ENCODE measurements around the gene OR2B3.
"Not testable (repeated sequence)": the region's sequence is repeated elsewhere in the genome, so short reads cannot be mapped to it uniquely, and the experiment has no call there.

The OR2B3 gene, protein sequence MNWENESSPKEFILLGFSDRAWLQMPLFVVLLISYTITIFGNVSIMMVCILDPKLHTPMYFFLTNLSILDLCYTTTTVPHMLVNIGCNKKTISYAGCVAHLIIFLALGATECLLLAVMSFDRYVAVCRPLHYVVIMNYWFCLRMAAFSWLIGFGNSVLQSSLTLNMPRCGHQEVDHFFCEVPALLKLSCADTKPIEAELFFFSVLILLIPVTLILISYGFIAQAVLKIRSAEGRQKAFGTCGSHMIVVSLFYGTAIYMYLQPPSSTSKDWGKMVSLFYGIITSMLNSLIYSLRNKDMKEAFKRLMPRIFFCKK

GRCh38 chr6:29087213-29087612 is at the start of gene OR2B3:
OR2B3 (minus strand) TSS chr6:29087313; CDS start chr6:29087248, 65 bp downstream.
- no peak for DNase-seq

DNA sequence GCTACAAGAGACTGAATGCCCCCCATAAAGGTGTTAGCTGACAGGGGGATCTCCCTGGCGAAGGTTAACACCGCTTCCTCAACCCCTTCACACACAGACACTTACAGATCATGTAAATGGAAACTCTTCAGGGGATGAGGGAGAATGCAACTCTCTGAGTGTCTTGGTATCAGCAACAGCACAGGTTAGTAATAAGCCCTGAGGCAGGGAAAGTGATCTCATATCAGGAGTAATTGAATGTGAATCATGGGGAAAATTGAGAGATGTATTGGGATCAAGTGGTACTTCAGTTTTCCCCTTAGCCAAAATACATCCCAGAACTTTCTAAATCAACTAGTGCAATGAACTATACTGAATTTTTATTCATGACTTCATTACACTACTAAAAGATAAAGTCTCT is 44.6 kb upstream of the OR2B3 start:
- DNase-seq, result no peak

- no peak for DNase-seq
Measured at GRCh38 chr6:29130644-29131043, 43.5 kb upstream of the OR2B3 start.

DNA sequence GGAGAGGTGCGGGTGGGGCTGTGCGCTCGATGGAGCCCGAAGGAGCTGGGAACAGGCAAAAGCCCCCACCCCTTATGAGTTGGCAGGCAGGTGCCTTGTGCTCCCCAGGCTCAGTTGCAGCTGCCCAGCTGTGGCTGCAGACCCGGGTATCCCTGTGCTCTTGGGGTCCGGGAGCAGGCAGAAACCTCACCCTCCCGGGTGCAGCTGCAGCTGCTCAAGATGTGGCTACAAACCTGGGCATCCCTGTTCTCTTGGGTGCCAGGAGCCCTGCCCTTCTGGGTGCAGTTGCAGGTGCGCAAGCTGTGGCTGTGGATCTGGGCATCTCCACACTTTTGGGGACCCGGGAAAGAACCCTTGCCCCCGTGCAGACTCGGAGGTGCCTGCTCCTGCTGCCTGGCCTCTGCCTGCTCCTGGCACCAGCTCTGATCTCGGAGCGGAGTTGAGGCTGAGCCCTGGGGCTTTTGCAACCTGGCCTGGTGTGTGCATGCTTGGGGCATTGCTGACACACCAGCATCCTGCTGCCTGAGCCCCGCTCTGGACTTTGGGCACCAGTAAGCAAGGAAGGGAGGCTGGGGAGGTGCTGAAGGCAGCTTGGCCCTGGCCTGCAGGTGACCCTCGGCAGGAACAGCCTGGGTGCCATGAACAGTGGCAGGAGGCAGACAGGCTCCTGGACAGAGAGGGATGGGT is 42.4 kb upstream of the OR2B3 start:
- DNase-seq, result no peak

DNA sequence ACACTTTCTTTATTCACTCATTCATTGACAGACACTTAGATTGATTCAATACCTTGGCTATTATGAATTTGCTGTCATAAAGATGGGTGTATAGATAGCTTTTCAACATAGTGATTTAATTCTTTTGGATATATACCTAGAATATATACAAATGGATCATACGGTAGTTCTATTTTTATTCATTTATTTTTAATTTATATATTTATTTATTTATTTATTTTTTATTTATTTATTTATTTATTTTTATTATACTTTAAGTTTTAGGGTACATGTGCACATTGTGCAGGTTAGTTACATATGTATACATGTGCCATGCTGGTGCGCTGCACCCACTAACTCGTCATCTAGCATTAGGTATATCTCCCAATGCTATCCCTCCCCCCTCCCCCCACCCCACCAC is 27.9 kb upstream of the OR2B3 start:
- not testable (repeated sequence) for DNase-seq

DNA sequence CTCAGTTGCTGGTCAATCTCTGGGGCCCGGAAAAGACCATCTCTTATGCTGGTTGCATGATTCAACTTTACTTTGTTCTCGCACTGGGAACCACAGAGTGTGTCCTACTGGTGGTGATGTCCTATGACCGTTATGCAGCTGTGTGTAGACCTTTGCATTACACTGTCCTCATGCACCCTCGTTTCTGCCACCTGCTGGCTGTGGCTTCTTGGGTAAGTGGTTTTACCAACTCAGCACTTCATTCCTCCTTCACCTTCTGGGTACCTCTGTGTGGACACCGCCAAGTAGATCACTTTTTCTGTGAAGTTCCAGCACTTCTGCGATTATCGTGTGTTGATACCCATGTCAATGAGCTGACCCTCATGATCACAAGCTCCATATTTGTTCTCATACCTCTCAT is 25.0 kb upstream of the OR2B3 start:
- DNase-seq, result no peak

DNA sequence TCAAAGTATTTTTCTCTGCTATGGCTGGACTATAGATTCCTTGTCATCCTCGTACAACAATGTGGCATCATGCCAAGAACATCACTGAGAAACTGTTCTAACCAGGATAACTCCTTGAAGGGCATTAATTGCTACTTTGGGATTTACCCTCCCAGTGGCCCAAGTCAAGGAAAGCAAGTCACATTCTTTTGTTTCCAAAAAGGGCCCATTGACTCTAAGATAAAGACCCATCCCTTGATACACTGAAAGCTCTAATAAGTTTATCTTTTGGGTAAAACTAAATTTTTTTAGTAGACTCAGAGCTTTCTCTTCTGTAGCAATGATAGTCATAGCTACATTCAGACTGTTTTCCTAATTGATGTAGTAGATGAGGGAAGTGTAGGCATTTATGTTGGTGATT is 20.6 kb upstream of the OR2B3 start, which contains the start of gene OR2J3:
Gene OR2J3 (plus strand): TSS at position 301 of the 400 bp plus-strand sequence. CDS start 3,833 bp downstream, outside the sequence.
- DNase-seq, result no peak

- no peak for DNase-seq
Measured at GRCh38 chr6:29099190-29099589, 12.1 kb upstream of the OR2B3 start, which contains the start of gene OR2J1. OR2J1 (plus strand) TSS chr6:29099490; CDS start chr6:29100943, 1,453 bp downstream.

GRCh38 chr6:29097803-29098202 is 10.7 kb upstream of the OR2B3 start:
- no peak for DNase-seq

- DNase-seq, result no peak
Measured at GRCh38 chr6:29092957-29093356, 5.8 kb upstream of the OR2B3 start.

DNA sequence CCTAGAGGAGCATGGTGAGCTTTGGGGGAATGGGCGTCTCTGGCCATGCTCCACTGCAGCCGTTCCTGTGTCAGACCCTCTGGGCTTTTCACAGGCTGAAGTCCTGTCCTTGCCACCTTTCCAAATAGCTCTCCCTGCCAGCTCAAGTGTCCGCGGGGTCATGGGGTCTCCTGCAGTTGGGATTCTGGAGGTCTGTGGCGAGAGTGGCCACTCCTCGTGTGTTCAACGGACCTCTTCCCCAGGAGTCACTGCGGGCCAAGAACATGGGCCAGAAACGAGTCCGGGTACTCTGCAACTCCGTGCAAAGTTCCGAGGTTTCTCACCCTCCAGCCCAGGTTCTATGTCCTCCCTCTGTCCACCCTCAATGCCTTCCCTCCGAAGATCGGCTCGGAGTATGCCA is 4.7 kb downstream of the OR2B3 start:
- no peak for DNase-seq

DNA sequence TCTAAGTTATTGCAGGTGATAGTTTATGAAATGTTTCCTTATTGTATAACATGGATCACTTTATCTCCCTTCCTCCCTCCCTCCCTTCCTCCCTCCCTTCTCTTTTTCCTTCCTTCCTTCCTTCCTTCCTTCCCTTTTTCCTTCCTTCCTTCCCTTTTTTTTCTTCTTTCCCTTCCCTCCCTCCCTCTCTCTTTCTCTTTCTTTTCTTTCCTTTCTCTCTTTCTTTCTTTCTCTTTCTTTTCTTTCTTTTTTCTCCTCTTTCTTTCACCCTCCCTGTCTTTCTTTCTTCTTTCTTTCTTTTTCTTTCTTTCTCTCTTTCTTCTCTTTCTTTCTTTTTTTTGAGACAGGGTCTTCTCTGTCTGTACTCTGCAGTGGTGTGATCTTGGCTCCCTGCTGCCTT is 5.8 kb downstream of the OR2B3 start:
- DNase-seq, result no peak

DNA sequence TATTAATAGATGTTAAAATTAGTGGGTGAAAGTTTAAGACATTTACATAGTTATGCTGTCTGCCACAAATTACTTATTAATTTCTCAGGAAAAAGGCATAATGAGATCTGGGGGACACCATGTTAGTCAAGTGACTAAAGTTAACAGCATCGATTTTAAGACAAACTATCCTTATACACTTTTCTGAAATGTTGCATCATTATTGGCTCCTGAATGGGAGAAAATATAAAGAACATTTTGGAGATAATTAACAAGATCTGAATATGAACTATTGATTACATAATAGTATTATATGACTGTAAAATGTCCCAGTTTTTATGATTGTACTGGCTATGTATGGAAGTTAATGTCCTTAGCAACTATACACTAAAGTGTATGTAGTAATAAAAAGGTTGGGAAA is 7.9 kb downstream of the OR2B3 start:
- DNase-seq, result no peak

GRCh38 chr6:29071831-29072723 is 15.0 kb downstream of the OR2B3 start:
- no peak for DNase-seq

DNA sequence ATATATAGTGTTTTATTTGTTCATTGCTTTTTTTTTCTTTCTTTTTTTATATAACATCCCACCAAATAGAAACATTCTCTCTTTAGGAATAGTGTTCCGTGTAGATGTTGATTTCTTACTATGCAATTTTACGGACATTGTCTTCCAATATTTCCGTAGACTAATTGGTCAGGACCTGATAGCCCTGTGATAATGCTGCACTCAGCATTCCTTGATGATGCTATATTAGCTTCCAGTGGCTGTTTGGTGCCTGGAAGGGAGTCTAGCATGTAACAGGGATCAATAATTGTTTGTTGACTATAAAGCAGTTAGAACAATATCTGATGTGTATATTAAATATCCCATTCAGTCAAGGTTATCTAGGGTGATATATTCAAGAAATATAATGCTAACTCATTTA is 35.4 kb downstream of the OR2B3 start:
- no peak for DNase-seq

- DNase-seq, result no peak
Measured at GRCh38 chr6:29045075-29045474, 42.0 kb downstream of the OR2B3 start, which contains the start of gene OR2W1. OR2W1 (minus strand) TSS chr6:29045175; CDS start chr6:29045175, 0 bp downstream.
